Stimulated activated memory B cell treated with anti-CD40 and anti-IgM and Interleukin-4, amounts not matched to agents 10 μg/mL and 1 μg/mL and 100 μg/mL, for 72 hours (primary cell): Measurements from ENCODE around the gene ABRAXAS1.
A peak's percentile ranks its signal among the peaks of the same experiment; 100 is the strongest.

Experiments
- ATAC-seq: fragments of 150-1000 bp; cut with Tn5 transposase; 2 replicates; pipeline ENCODE4 v1.10.0; 2021
- H3K27ac Mint-ChIP-seq: one replicate; pipeline ENCODE4 v1.8.0; 2022; ENCODE audit warnings: mild to moderate bottlenecking, mixed read lengths
- H3K27me3 Mint-ChIP-seq: one replicate; pipeline ENCODE4 v1.8.0; 2022; ENCODE audit warnings: mixed read lengths
- H3K36me3 Mint-ChIP-seq: one replicate; pipeline ENCODE4 v1.8.0; 2022; ENCODE audit warnings: mixed read lengths
- H3K4me1 Mint-ChIP-seq: one replicate; pipeline ENCODE4 v1.8.0; 2022; ENCODE audit warnings: mixed read lengths
- H3K4me3 Mint-ChIP-seq: one replicate; pipeline ENCODE4 v1.8.0; 2022; ENCODE audit warnings: mild to moderate bottlenecking, moderate library complexity, mixed read lengths
- H3K9me3 Mint-ChIP-seq: one replicate; pipeline ENCODE4 v1.8.0; 2022; ENCODE audit warnings: mixed read lengths

Gene ABRAXAS1

DNA sequence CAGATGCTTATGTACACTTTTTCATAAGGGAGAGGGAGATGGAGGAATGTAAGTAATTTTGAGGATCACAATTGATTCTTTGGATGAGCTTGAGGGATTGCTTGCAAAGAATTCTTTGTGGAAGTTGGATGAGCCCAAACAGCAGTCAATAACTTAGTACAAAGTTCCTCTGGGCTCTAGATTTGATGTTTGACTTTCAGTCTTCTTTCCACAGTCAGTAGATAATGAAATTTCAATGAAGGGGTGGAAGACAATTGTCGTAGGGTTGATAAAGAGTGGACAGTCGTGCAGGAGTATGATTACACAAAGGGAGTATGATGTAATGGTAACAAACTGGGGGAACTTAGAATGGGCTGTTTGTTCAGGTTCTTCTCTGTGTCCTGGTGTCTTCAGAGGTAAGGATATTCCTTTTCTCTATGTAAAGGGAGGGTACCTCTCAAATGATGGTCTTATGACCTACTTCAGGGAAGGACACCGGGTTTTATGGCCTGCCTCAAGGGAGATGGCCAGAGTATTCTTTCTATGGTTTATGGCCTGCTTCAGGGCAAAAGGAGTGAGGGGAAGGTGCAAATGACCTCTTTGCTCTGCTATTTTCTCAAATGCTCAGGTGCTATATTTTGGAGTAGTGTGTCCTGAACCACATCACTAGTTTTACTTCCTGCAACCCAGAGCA, 1.7 kb upstream of the ABRAXAS1 start:
- H3K27ac Mint-ChIP-seq: no peak overlapping the region
- no peak overlapping the region for H3K4me3 Mint-ChIP-seq
- H3K4me1 Mint-ChIP-seq: peaks cover 17% of the 10 kb centered on the region
- H3K9me3 Mint-ChIP-seq: no peaks in the 10 kb centered on the region
- ATAC-seq: no peak
- no peaks in the 10 kb centered on the region for H3K36me3 Mint-ChIP-seq
- H3K27me3 Mint-ChIP-seq: no peaks in the 10 kb centered on the region

- Mint-ChIP-seq H3K9me3 (no peaks in the 10 kb centered on the region), H3K27me3 (no peaks in the 10 kb centered on the region), H3K4me3 (no peak overlapping the region), H3K4me1 (no peaks in the 10 kb centered on the region), H3K27ac (no peak overlapping the region), H3K36me3 (peaks cover 10% of the 10 kb centered on the region)
- no peak for ATAC-seq
Measured at GRCh38 chr4:83473966-83474365, 10.9 kb downstream of the ABRAXAS1 start.

DNA sequence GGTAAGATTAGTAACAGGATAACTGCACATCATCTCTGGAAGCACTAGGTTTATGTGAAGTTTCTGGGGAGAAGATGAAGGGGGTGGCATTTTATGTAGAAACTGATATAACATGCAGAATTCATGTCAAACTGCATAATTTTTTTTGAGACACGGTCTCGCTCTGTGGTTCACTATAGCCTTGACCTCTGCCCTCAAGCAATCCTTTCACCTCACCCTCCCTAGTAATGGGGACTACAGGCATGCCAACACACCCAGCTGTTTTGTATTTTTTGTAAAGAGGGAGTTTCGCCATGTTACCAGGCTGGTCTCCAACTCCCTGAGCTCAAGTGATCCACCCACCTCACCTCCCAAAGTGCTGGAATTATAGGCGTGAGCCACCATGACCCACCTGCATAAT, 11.5 kb downstream of the ABRAXAS1 start:
- H3K27me3 Mint-ChIP-seq: no peaks in the 10 kb centered on the region
- H3K9me3 Mint-ChIP-seq: no peaks in the 10 kb centered on the region
- no peak overlapping the region for H3K4me3 Mint-ChIP-seq
- H3K27ac Mint-ChIP-seq: no peak overlapping the region
- no peaks in the 10 kb centered on the region for H3K4me1 Mint-ChIP-seq
- no peak for ATAC-seq
- peaks cover 13% of the 10 kb centered on the region for H3K36me3 Mint-ChIP-seq

DNA sequence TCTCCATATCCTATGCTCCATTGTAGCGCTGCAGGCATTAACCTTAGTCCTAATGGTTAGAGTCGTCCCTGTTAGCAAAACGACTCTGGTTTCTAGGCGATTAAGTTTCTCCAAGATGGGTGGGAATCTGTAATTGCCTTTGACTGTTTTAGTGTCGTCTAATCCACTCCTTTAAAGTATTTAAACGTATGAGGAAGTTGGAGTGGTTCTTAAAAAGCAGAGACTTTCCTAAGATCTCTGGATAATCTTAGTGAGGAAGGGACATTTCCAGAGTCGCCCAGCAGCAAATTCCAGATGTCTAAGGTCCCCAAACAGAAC, 28.8 kb downstream of the ABRAXAS1 start:
- Mint-ChIP-seq H3K27me3 (no peaks in the 10 kb centered on the region), H3K4me1 (peaks cover 40% of the 10 kb centered on the region), H3K27ac (peak overlapping the region; percentile 99), H3K36me3 (peaks cover 27% of the 10 kb centered on the region), H3K4me3 (peak overlapping the region; percentile 96), H3K9me3 (no peaks in the 10 kb centered on the region)
- no peak for ATAC-seq

GRCh38 chr4:83455281-83456183, 29.4 kb downstream of the ABRAXAS1 start, which contains the start of the genes HELQ and MRPS18C:
Gene HELQ (minus strand): TSS chr4:83455823. CDS start chr4:83455693, 130 bp downstream.
Gene MRPS18C (plus strand): TSS chr4:83456058. CDS start chr4:83456078, 20 bp downstream.
- peak within 1 kb of the TSS; percentile 96 for H3K4me3 Mint-ChIP-seq
- H3K4me1 Mint-ChIP-seq: peaks cover 40% of the 10 kb centered on the region
- H3K27ac Mint-ChIP-seq: peak within 1 kb of the TSS; percentile 99
- ATAC-seq: peak; percentile 98
- H3K9me3 Mint-ChIP-seq: no peaks in the 10 kb centered on the region
- no peaks in the 10 kb centered on the region for H3K27me3 Mint-ChIP-seq
- peaks cover 26% of the 10 kb centered on the region for H3K36me3 Mint-ChIP-seq

- ATAC-seq: no peak
- Mint-ChIP-seq H3K9me3 (no peaks in the 10 kb centered on the region), H3K4me3 (peak overlapping the region; percentile 96), H3K4me1 (peaks cover 40% of the 10 kb centered on the region), H3K36me3 (peaks cover 26% of the 10 kb centered on the region), H3K27me3 (no peaks in the 10 kb centered on the region), H3K27ac (peak overlapping the region; percentile 99)
Measured at GRCh38 chr4:83454686-83455085, 30.2 kb downstream of the ABRAXAS1 start.

DNA sequence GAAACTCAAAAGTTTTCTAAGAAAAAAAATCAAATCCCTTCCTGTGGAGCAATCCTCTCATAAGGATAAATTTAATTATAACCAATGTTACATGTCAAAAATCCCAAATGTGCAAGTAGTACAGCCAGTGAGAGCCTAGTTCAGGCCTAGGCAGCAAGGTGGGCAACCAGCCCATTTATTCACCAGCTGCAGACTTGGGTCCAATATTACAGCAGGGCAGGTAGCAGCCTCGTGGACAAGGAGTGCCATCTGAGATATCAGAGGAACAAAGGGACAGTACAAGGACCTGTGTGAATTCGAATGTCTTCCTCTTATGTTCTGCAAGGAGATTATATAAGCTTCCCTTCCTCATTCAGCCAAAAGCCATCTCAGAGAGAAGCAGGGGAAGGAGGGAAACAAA, 35.9 kb downstream of the ABRAXAS1 start:
- peaks cover 26% of the 10 kb centered on the region for H3K4me1 Mint-ChIP-seq
- no peaks in the 10 kb centered on the region for H3K9me3 Mint-ChIP-seq
- peaks cover 28% of the 10 kb centered on the region for H3K36me3 Mint-ChIP-seq
- no peaks in the 10 kb centered on the region for H3K27me3 Mint-ChIP-seq
- no peak for ATAC-seq
- H3K4me3 Mint-ChIP-seq: no peak overlapping the region
- H3K27ac Mint-ChIP-seq: no peak overlapping the region

- ATAC-seq: no peak
- no peaks in the 10 kb centered on the region for H3K9me3 Mint-ChIP-seq
- H3K4me3 Mint-ChIP-seq: no peak overlapping the region
- H3K4me1 Mint-ChIP-seq: peaks cover 18% of the 10 kb centered on the region
- H3K27me3 Mint-ChIP-seq: no peaks in the 10 kb centered on the region
- peaks cover 52% of the 10 kb centered on the region for H3K36me3 Mint-ChIP-seq
- no peak overlapping the region for H3K27ac Mint-ChIP-seq
Measured at GRCh38 chr4:83440899-83441298, 44.0 kb downstream of the ABRAXAS1 start.

GRCh38 chr4:83440148-83440814, 44.6 kb downstream of the ABRAXAS1 start:
- no peak overlapping the region for H3K27ac Mint-ChIP-seq
- no peak overlapping the region for H3K4me3 Mint-ChIP-seq
- no peak for ATAC-seq
- no peaks in the 10 kb centered on the region for H3K27me3 Mint-ChIP-seq
- H3K9me3 Mint-ChIP-seq: no peaks in the 10 kb centered on the region
- peaks cover 18% of the 10 kb centered on the region for H3K4me1 Mint-ChIP-seq
- H3K36me3 Mint-ChIP-seq: peaks cover 56% of the 10 kb centered on the region

DNA sequence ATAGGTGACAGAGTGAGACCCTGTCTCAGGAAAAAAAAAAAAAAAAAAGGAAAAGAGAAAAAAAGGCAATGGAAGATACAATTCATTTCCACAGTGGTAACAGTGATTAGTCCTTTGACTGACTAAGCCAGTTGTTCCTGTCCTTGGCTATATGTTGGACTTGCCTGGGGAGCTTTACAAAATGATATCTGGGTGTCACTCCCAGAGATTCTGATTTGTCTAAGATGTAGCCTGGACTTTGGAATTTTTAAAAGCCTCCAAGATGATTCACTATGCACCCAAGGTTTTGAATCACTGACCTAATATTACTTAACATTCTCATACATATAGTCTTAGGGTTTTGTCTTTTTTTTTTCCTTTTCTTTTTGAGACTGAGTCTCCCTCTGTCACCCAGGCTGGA, 46.2 kb downstream of the ABRAXAS1 start:
- Mint-ChIP-seq H3K36me3 (peaks cover 56% of the 10 kb centered on the region), H3K4me1 (peaks cover 12% of the 10 kb centered on the region), H3K27me3 (no peaks in the 10 kb centered on the region), H3K9me3 (no peaks in the 10 kb centered on the region), H3K4me3 (no peak overlapping the region), H3K27ac (no peak overlapping the region)
- no peak for ATAC-seq

DNA sequence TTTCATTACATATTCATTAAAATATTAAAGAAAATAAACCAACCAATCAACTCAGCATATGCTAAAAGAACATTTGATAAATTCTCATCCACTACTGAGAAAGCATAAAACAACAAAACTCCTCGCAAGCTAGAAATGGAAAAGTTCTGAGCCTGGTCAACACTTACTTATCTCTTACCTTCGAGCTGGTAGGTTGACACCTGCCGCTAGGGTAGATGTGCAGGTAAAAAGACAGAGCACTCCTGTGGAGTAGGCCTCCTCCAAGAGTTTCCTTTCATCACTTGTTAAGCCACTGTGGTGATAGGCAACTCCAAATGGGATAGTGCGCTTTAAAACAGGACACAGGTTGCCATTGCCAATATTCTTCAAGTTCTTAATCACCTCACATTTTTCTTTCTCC, 48.2 kb downstream of the ABRAXAS1 start:
- Mint-ChIP-seq H3K9me3 (no peaks in the 10 kb centered on the region), H3K4me1 (peaks cover 12% of the 10 kb centered on the region), H3K4me3 (no peak overlapping the region), H3K27ac (no peak overlapping the region), H3K27me3 (no peaks in the 10 kb centered on the region), H3K36me3 (peaks cover 54% of the 10 kb centered on the region)
- ATAC-seq: no peak

- H3K4me3 Mint-ChIP-seq: no peak overlapping the region
- H3K27me3 Mint-ChIP-seq: no peaks in the 10 kb centered on the region
- H3K4me1 Mint-ChIP-seq: no peaks in the 10 kb centered on the region
- H3K9me3 Mint-ChIP-seq: no peaks in the 10 kb centered on the region
- H3K36me3 Mint-ChIP-seq: peaks cover 47% of the 10 kb centered on the region
- no peak overlapping the region for H3K27ac Mint-ChIP-seq
- no peak for ATAC-seq
Measured at GRCh38 chr4:83431200-83431599, 53.7 kb downstream of the ABRAXAS1 start.

- ATAC-seq: no peak
- Mint-ChIP-seq H3K27ac (no peak overlapping the region), H3K36me3 (peaks cover 34% of the 10 kb centered on the region), H3K4me1 (no peaks in the 10 kb centered on the region), H3K4me3 (no peak overlapping the region), H3K27me3 (no peaks in the 10 kb centered on the region), H3K9me3 (no peaks in the 10 kb centered on the region)
Measured at GRCh38 chr4:83418211-83418610, 66.7 kb downstream of the ABRAXAS1 start.

DNA sequence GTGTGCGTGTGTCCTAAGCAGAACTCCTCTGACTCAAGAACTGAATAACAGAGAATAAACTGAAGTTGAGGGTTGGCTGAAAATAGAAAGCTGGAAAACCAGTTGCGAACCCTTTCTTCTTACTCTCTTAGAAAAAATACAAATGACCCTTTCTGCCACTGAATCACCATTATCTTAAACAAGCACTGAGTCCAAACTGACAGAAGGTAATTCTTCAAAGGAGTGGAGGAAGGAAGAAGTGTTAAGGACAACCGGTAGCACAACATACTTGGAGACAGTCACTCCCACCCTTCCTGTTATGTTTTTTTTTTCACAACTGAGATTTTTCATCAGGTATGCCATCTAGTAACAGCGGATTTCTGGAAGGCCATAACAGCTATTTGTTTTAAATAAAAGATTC, 67.3 kb downstream of the ABRAXAS1 start:
- H3K36me3 Mint-ChIP-seq: peaks cover 37% of the 10 kb centered on the region
- H3K9me3 Mint-ChIP-seq: no peaks in the 10 kb centered on the region
- H3K4me3 Mint-ChIP-seq: no peak overlapping the region
- no peak overlapping the region for H3K27ac Mint-ChIP-seq
- H3K27me3 Mint-ChIP-seq: no peaks in the 10 kb centered on the region
- ATAC-seq: no peak
- H3K4me1 Mint-ChIP-seq: no peaks in the 10 kb centered on the region

GRCh38 chr4:83413676-83414075, 71.2 kb downstream of the ABRAXAS1 start:
- Mint-ChIP-seq H3K27me3 (no peaks in the 10 kb centered on the region), H3K36me3 (peaks cover 54% of the 10 kb centered on the region), H3K4me1 (no peaks in the 10 kb centered on the region), H3K27ac (peak overlapping the region; percentile 29), H3K9me3 (no peaks in the 10 kb centered on the region), H3K4me3 (no peak overlapping the region)
- ATAC-seq: no peak
